NCI-H1092 treated with DMSO at 0.1 percent for 48 hours (cell line): Measurements from ENCODE around the gene SLC44A2.
A peak's percentile ranks its signal among the peaks of the same experiment; 100 is the strongest.
"Not testable (repeated sequence)": the region's sequence is repeated elsewhere in the genome, so short reads cannot be mapped to it uniquely, and the experiment has no call there.

Source experiments
- DNase-seq: peaks from one replicate; lab custom pipeline; 2025; lab: John Stamatoyannopoulos, UW

SLC44A2 gene

DNA sequence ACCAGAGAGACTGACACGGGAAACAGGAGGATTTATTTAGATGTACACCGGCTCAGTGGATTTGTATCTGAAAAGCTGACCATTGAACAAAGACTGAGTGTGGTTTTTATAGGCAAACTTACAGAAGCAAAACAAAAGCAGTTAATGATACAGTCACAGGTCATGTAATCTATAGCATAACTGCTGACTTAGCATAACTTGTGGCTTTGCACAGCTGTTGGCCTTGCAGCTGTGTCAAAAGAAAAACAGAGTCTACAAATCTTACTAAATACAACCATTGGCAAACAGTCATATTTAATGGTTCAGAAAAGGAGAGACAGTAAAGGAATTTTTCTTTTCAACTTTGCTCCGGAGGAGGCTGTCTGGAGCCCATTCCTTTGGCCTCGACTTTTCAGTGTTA lies 26.5 kb downstream of the SLC44A2 start:
- DNase-seq, result no peak

DNA sequence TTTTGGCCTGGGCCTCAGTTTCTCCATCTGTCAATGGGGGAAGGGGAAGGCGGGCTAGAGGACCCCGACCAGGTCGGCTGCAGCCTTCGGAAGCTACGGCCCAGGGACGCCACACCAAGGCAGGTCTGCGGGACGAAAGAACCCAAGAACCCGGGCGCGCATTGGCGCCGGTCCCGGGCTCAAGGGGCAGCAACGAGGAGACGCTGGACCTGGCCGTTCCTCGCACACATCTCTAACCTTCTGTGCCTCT lies 28.1 kb downstream of the SLC44A2 start:
- DNase-seq, result no peak

DNA sequence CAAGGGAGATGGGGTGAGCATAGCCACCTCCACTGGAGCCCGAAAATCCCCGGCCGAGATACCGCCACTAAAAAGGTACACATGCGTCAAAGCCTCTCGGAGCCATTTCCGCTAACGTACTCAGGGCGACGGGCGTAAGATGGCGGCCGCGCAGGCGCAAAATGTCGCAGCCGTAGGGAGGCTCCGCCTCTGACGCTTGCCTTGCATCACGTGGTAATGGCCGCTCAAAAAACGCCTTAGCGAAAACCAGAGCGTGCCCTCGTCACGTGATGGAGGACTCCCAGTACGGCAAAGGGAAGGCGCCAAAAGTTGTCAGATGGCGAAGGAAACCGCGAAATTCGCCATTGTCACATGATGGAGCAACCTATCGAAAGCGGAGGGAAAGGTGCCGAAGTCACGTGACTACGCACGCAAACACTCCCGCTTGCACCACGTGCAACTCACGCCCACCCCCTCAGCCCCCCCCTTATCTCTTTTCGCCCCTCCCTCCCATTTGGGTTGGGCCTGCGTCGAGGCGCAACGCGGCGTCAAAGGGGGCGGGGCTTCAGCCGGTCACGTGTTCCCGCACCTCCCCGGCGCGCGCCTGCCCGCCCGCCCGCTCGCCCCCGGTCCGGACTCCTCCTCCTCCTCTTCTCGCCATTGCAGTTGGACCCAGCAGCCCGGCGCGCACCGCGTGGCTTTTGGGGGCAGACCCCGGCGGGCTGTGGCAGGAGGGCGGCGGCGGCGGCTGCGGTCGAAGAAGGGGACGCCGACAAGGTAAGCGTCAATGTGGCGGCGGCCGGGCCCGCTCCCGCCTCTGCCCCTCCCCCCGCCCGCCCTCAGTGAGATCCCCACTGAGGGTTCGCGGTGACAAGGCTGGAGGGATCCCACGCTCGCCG lies 28.6 kb downstream of the SLC44A2 start, which contains the start of gene ILF3:
ILF3 (plus strand) TSS at position 615 of the 878 bp plus-strand sequence. CDS start 16,260 bp downstream, outside the sequence.
- peak; percentile 100 for DNase-seq

DNA sequence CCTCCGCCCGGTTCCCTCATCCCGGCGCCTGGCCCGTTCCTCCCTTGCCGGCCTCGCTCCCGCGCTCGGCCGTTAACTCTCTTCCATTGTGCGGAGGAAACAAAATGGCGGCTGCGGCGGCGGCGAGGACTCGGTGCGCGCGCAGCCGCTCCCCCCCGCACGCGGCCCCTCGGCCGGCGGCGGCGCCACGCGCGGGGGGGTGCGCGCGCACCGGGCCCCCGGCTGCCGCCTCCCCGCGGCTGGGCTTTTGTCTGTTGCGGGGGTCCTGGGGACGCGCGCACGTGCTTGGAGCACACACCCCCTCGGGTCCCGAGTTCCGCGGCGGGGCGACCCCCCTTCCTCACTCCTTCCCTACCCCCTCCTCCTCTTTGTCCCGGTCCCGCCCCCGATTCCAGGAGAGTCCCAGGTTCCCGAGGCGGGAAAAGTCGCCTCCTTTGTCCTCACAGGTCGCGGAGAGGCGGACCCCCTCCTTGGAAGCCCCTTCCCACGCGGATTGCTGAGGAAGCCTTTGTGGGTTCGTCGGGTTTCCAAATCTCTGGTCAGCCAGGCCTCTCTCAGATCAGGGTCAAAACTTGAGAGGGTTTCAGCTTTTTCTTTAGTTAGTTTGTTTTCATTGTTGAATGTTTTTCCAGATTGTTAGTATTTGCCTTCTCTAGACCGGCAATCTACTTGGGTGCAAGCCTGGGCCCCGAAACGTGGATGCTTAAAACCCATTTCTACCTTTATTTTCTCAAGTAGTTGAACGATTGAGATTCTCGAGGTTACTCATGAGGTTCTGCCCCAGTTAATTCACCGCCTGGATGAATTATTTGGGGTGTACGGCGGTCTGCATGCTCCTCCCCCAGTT lies 29.5 kb downstream of the SLC44A2 start:
- DNase-seq, result peak; percentile 77

DNA sequence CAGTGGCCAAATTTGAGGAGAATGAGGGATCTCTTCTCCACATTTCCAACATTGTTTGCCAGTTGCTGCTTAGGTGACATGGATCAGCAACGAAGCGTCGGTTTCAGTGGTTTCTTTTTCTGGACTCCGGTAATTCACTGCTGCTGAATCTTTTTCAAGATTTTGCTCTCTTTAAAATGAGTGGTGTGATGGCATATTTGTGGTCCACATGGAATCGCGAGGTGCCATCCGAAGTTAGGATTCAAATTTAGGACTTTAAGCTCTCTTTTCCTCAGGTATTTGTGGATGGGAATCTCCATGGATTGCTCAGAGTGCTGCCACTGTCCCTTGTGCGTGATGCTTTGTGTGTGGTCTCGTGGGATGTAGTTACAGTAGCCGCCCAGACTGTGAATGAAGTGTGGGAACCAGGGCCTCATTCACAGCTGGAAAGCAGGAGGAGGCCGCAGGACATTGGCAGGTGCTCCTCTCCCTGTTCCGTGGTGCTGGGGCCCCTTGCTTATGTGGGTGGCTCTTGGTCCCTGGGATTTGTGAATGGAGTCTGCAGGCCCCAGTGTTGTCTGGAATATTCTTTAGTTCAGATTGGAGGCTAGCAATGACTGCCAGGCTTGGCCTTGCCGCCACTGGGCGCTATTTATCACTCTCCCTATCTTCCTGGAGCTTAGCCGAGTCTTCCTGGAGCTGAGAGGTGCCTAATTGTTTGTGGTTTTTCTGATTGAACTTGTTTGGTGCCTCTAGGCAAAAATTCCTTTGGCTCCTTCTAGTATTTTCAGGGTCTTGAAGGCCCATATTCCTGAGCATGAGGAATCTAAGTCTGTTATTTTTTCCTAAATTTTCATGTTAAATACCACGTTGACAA lies 30.3 kb downstream of the SLC44A2 start:
- DNase-seq, result peak; percentile 12

DNA sequence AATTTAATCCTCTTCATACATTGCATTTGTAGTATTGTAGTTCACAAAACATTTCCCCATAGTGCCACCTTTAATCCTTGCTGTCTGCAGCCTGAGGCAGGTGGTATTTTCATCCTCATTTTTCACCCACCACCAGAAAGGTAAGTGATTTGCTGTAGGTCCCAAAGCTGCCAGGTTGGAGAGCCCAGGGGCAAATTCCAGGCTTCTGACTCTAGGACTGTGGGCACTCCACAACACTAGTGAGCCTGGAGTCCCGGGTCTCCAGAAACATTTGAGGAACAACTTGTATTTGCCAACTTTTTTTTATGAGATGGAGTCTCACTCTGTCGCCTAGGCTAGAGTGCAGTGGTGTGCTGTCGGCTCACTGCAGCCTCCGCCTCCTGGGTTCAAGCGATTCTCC lies 35.0 kb downstream of the SLC44A2 start:
- no peak for DNase-seq

DNA sequence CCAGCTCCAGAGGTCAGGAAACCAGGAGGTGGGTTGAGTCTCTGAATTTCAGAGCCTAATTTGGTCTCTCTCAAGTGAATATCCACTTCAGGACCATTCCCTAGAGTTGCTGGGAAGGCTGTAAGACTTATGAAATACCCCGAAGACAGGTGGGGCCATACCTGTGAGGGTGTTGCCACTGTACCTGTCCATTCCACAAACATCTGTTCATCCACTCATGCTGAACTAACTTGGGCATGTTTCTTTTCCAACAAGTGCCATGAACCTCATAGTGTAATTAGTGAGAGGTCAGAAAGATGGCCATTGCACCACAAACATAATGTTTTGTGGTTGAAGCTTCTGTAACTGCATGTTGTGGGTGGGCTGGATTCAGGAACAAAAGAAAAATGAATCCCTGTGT lies 36.6 kb downstream of the SLC44A2 start:
- no peak for DNase-seq

DNA sequence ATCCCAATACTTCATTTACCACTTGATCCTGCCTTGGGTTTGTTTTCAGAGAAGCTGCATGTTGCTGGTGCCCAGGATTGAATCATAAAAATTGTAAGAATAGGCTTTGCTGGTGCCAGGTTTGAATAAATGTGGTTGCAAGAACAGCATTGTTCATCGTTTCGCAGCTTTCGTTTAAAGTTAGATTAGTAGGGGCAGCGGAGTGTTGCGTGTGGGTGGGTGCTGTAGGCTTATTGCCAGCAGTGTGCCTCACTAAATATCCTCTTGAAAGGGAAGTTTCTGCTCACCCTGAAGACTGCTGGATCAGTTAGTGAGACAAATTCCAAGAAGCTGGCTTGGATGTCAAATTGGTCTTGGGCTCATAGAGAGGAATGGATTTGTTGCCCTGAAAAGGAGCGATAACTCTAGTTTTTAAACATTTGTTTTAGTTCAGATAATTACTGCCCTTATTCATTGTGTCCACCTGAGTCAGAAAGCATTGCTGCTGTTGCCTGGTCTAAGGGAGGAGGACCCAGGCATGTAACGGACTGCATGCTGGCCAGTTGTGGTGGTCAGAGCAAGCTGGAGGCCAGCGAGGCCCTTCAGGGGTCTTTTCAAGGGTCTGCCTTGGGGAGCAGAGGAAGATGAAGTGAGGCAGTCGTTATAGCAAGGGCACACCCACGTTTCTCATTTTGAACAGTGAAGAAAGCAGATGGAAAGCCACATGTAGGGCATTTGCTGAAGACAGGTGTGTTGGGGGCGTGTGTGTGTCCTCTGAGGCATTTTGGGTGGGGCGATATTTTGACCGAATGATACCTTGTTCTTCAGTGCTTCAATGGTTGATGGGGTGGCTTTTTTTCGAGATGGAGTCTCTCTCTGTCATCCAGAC lies 37.3 kb downstream of the SLC44A2 start:
- no peak for DNase-seq

DNA sequence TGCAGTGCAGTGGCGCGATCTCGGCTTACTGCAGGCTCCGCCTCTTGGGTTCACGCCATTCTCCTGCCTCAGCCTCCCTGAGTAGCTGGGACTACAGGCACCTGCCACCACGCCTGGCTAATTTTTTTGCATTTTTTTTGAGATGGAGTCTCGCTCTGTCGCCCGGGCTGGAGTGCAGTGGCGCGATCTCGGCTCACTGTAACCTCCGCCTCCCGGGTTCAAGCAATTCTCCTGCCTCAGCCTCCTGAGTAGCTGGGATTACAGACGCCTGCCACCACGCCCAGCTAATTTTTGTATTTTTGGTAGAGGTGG lies 37.9 kb downstream of the SLC44A2 start:
- DNase-seq, result not testable (repeated sequence)

DNA sequence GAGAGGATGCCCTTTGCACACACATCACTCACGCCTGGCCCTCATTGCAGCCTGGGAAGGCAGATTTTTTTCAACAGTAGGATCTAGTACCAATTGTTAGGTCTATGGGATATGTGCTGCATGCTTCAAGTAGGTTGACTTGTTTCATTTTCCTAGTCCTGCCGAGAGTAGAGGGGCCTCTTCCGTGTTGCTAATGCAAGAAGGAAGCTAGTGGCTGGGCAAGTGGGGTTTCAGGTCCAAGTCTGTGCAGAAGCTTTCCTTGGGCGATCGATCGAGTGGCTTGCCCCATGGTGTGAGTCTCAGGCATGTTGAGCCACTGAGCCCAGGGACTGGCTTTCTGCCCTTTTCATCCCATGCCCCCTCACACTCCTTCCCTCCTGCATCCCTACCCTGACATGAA lies 42.5 kb downstream of the SLC44A2 start:
- no peak for DNase-seq

DNA sequence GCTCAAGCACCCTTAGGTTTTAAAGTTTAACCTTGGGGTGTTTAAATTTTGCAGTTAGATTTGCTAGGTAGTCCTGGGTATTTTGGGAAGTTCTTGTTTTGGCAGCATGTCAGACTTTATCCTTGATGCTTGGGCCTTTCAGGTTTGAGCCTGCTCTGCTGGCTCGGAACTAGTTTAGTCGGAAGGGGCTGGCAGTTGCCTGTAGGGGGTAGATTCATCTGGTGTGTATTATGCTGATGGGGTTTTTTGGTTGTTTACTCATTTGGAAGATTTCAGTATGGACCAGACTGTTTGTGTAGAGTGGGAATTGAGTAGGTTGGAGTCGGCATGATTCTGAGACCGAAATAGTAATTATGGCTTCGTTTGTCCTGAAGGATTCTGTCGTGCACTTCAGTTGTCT lies 43.9 kb downstream of the SLC44A2 start:
- DNase-seq, result no peak

DNA sequence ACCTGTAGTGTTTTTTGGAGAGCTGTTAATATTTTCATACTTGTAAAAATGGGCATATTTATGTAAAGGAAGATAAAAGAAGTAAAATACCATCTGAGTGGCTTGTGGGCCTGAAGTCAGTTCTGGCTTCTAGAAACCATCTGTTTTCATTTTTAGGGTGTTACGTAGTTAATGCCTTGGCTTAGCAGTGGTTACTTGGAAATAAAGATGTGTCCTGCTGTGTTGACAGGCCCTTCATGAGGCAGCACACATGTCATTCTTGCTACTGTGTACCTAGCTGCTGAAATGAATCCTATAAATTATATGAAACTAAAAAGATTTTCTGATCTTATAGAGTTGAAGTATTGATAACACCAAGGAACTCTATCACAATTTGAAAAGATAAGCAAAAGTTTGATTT lies 44.8 kb downstream of the SLC44A2 start:
- DNase-seq, result no peak

DNA sequence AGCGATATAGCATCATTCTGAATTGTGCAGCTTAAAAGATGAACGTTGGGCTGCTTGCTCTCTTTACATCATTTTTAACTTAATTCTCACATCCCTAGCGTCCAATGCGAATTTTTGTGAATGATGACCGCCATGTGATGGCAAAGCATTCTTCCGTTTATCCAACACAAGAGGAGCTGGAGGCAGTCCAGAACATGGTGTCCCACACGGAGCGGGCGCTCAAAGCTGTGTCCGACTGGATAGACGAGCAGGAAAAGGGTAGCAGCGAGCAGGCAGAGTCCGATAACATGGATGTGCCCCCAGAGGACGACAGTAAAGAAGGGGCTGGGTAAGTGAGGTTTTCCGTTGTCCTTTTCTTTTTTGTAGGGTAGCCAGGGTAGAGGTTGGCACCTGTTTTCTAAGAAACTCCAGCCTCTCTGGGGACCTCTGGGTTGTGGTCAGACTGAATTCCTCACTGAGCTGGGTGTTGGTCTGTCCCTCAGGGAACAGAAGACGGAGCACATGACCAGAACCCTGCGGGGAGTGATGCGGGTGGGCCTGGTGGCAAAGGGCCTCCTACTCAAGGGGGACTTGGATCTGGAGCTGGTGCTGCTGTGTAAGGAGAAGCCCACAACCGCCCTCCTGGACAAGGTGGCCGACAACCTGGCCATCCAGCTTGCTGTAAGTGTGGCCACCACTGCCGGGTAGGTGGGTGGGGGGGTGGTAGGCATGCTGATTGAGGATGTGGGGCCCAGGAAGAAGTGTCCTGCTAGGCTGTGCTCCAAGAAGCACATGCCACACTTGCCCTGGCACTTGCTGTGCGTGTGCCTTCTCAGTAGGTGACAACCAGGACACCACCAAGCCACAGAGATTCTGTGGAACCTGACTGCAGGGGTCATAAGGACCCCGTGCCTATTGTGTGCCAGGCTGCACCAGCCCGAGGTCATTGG lies 45.8 kb downstream of the SLC44A2 start:
- DNase-seq, result no peak

DNA sequence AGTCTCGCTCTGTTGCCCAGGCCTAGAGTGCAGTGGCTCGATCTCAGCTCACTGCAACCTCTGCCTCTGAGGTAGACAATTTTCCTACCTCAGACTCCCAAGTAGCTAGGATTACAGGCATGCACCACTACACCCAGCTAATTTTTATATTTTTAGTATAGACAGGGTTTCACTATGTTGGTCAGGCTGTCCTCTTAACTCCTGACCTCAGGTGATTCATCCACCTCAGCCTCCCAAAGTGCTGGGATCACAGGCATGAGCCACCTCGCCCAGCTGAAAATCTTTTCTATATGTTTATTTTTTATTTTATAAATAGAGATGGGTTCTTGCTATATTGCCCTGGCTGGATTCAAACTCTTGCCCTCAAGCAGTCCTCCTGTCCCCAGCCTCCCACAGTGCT lies 46.6 kb downstream of the SLC44A2 start:
- DNase-seq, result not testable (repeated sequence)

DNA sequence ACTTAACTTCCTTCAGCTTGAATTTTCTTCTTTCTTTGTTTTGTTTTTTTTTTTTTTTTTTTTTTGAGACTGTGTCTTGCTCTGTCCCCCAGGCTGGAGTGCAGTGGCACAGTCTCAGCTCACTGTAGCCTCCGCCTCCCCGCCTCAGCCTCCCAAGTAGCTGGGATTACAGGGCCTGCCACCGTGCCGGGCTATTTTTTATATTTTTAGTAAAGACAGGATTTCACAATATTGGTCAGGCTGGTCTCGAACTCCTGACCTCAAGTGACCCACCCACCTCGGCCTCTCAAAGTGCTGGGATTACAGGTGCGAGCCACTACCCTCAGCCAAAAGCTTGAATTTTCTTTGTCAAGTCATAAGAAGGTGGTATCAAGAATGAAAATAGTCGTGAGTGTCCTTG lies 49.9 kb downstream of the SLC44A2 start:
- DNase-seq, result not testable (repeated sequence)

DNA sequence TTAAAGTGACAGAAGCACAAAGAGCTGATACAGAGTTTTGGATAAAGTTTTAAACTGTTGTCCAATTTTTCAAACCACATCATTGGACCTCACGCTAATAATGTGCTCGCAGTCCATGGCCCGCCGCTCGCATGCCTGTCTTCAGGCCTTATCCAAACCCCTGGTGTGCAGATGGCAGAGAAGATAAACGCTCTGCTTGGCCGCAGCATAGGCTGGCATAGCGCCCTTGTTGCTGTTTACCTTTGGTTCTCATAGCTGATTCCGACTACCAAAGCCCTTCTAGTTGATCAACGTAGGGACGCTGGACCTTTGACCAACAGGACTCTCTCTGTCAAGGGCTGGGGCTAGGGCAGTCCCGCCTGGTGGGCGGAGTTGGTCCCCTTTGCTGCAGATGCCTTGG lies 52.4 kb downstream of the SLC44A2 start:
- DNase-seq, result no peak

DNA sequence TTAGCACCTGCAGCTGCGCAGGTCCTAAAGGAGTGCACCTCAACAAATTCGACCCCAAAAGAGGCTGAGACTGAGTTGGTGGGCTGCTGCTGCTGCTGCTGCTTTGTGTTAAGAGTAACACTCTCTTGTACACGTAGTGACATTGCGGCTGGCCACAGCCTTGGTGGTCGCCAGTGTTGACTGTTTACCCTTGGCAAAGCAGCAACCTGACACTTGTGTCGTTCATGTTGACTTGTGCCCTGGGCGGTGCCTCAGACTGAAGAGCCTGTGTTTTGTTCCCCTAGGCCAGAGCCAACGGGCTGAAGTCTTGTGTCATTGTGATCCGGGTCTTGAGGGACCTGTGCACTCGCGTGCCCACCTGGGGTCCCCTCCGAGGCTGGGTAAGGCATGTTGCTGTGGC lies 53.5 kb downstream of the SLC44A2 start:
- DNase-seq, result no peak

DNA sequence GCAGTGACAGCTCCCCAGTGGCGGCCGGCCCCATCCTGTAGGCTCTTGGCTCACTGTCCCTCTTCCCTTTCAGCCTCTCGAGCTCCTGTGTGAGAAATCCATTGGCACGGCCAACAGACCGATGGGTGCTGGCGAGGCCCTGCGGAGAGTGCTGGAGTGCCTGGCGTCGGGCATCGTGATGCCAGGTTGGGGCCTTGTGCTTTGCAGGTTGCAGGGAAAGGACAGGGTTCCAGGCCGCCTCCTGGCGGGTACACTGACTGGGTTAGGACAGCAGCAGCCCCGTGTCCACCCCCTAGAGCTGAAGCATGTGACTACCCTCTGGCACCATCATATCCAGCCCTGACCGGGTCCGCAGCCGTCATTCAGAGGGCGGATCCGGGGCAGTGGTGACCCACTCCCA lies 54.4 kb downstream of the SLC44A2 start:
- DNase-seq, result no peak

DNA sequence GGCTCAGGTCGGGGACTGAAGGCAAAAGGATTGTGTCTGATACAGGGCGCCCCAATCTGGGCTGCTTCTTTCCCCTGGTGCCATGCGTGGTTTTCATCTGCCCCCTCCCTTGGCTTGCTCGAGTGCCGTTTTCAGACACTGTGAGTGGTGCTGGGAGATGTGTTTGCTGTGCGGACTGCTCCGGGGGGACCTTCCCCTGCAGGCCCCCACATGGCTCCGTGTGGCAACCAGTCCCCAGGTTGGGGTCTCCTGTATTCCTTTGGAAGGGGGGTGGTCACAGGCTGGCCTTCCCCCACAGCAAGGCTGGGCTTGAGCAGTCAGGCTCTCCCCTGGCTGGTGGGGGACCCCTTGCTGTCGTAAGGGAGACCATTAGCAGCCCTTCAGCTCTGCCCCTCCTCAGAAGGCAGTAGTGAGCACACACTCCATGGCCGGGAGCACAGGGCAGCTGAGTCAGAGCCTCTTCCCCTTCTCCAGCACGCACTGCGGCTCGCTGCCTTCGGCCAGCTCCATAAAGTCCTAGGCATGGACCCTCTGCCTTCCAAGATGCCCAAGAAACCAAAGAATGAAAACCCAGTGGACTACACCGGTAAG lies 55.3 kb downstream of the SLC44A2 start:
- no peak for DNase-seq

DNA sequence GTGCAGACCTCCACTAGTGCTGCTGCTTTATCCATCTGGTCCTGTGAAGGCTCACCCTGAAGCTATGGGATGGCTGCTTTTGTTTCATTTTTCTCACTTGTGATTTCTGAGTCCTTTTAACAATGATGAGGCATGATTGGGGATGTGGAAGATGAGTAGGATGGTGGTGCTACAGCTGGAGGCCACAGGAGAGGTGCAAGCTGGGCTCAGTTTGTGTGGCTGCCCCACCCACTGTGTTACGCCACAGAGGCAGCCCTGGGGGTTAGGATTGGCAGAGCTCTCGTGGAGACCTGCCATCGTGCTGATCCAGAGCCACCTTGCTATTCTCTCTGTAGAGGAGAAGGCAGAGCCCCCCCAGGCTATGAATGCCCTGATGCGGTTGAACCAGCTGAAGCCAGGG lies 56.3 kb downstream of the SLC44A2 start:
- DNase-seq, result no peak
